Measurements from ENCODE around the gene KRTAP5-1.
A peak's percentile ranks its signal among the peaks of the same experiment; 100 is the strongest.

The KRTAP5-1 gene

GRCh38 chr11:1559111-1559951 is 25.8 kb downstream of the KRTAP5-1 start:
- peak; percentile 87 for DNase-seq

- no peak for DNase-seq
These were observed 26.3 kb downstream of the KRTAP5-1 start for GRCh38 chr11:1558775-1559110.

- peak; percentile 94 for DNase-seq
These were observed 26.9 kb downstream of the KRTAP5-1 start for GRCh38 chr11:1557904-1558774.

GRCh38 chr11:1557051-1557884 is 27.8 kb downstream of the KRTAP5-1 start:
- DNase-seq = no peak

- DNase-seq = no peak
These were observed 28.7 kb downstream of the KRTAP5-1 start for GRCh38 chr11:1556278-1556902.

- no peak for DNase-seq
These were observed 29.4 kb downstream of the KRTAP5-1 start for GRCh38 chr11:1555713-1556153.

- no peak for DNase-seq
These were observed 29.9 kb downstream of the KRTAP5-1 start for GRCh38 chr11:1554981-1555712.

- DNase-seq = no peak
These were observed 31.1 kb downstream of the KRTAP5-1 start for GRCh38 chr11:1553808-1554594.

GRCh38 chr11:1549338-1550330 is 35.4 kb downstream of the KRTAP5-1 start:
- DNase-seq = no peak

GRCh38 chr11:1548221-1549070 is 36.6 kb downstream of the KRTAP5-1 start:
- DNase-seq = peak; percentile 60

GRCh38 chr11:1547467-1548098 is 37.5 kb downstream of the KRTAP5-1 start:
- DNase-seq = no peak

- DNase-seq = peak; percentile 40
These were observed 38.3 kb downstream of the KRTAP5-1 start for GRCh38 chr11:1546536-1547466.

- no peak for DNase-seq
These were observed 39.0 kb downstream of the KRTAP5-1 start for GRCh38 chr11:1546077-1546535.

- no peak for DNase-seq
These were observed 39.7 kb downstream of the KRTAP5-1 start for GRCh38 chr11:1545432-1545831.

- DNase-seq = no peak
These were observed 40.5 kb downstream of the KRTAP5-1 start for GRCh38 chr11:1544536-1544935.

- no peak for DNase-seq
These were observed 41.3 kb downstream of the KRTAP5-1 start for GRCh38 chr11:1543606-1544263.
